Thyroid gland (tissue), 4 donors: ENCODE measurements around the gene PRODH2.

Source experiments
- CTCF ChIP-seq, 6 experiments: fragments of 200-600 bp in 3 of 6; fragments of 450-650 bp in 3 of 6; sonication (generic) in 3 of 6; IDR thresholded peaks; one replicate each; pipeline ENCODE4 v1.5.1; 2016 to 2019; ENCODE audit warnings: antibody characterized with exemption in 6 of 6, mild to moderate bottlenecking in 2 of 6, inconsistent platforms in 1 of 6, moderate library complexity in 1 of 6
- POLR2A ChIP-seq, 2 donors: fragments of 450-650 bp; IDR thresholded peaks; one replicate each; pipeline ENCODE4 v1.6.1; 2017; ENCODE audit warnings: antibody characterized with exemption in 2 of 2, mild to moderate bottlenecking in 2 of 2, moderate library complexity in 1 of 2

GRCh38 chr19:35833972-35834371 is 21.3 kb upstream of the PRODH2 start:
- TF ChIP-seq CTCF (IDR thresholded peaks at IDR 0.05) (no peak), POLR2A (IDR thresholded peaks at IDR 0.05) (no peak)
